Measurements from ENCODE around the gene DNAH1. TPM values are rescaled to one million over a fixed set of nuclear protein-coding genes. Genes with fewer than 3 reads are reported as not detected.

The DNAH1 gene
- total RNA-seq, 1 donor = 6.0 TPM

GRCh38 chr3:52401551-52401950 lies 85.4 kb downstream of the DNAH1 start:
- DNase-seq (ENCODE audit: low read depth) = no peak
- H3K4me3 ChIP-seq (ENCODE audit: low read depth, low read length) = no peak overlapping the region
- TF ChIP-seq CTCF (IDR thresholded peaks at IDR 0.05; ENCODE audit: insufficient read depth, low read length) = no peak

- TF ChIP-seq CTCF (IDR thresholded peaks at IDR 0.05; ENCODE audit: insufficient read depth, low read length) = no peak
- no peak overlapping the region for H3K4me3 ChIP-seq (ENCODE audit: low read depth, low read length)
- no peak for DNase-seq (ENCODE audit: low read depth)
These were observed 86.0 kb downstream of the DNAH1 start for GRCh38 chr3:52402101-52402521.

DNA sequence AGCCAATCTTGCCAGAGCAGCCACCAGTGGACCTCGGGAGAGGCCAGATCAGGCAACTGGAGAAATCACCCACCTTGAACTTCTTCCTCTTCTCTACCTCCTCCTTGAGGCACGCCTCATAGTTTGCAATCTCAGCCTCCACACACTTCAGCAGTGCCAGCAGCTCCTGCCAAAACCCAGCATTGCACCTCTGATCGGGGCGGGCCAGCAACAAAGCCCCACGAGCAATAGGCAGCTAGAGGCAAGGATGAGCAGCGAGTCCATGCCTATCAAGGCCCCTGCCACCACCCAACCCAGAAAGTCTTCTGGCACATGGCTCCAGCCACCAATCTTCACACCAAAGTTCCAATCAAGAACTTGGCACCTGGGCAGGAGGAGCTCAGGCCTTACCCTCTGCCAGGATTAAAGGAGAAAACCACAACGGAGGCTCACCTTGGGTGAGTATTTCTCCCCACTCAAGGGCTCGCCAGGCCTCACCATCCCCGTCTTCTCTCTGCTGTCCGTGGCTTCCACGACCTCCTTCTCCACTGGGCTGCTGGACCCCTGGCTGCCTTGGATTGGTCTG lies 86.7 kb downstream of the DNAH1 start:
- no peak for DNase-seq (ENCODE audit: low read depth)
- TF ChIP-seq CTCF (IDR thresholded peaks at IDR 0.05; ENCODE audit: insufficient read depth, low read length) = no peak
- H3K4me3 ChIP-seq (ENCODE audit: low read depth, low read length) = no peak overlapping the region

- TF ChIP-seq CTCF (IDR thresholded peaks at IDR 0.05; ENCODE audit: insufficient read depth, low read length) = no peak
- no peak for DNase-seq (ENCODE audit: low read depth)
- no peak overlapping the region for H3K4me3 ChIP-seq (ENCODE audit: low read depth, low read length)
These were observed 87.2 kb downstream of the DNAH1 start for GRCh38 chr3:52403271-52403841.

DNA sequence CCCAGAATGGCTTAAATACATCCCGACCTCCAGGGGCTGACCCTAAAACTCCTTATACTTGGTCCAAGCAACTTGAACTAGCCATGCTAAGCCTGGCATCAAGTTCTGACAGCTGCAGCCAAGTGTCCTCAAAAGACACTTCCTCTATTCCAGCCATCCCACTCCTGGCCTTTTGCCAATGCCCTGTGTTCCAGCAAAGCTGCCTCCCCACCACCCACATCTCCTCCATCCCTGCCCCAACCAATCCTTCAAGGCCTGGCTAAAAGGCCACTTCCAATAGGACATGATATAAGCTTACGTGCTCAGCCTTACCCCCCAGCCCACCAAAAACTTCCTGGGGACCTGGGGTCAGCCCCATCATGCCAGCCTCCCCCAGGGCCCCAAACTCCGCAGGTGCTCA lies 87.8 kb downstream of the DNAH1 start:
- no peak for DNase-seq (ENCODE audit: low read depth)
- H3K4me3 ChIP-seq (ENCODE audit: low read depth, low read length) = no peak overlapping the region
- TF ChIP-seq CTCF (IDR thresholded peaks at IDR 0.05; ENCODE audit: insufficient read depth, low read length) = no peak

- H3K4me3 ChIP-seq (ENCODE audit: low read depth, low read length) = no peak overlapping the region
- TF ChIP-seq CTCF (IDR thresholded peaks at IDR 0.05; ENCODE audit: insufficient read depth, low read length) = no peak
- no peak for DNase-seq (ENCODE audit: low read depth)
These were observed 88.3 kb downstream of the DNAH1 start for GRCh38 chr3:52404391-52404790.

DNA sequence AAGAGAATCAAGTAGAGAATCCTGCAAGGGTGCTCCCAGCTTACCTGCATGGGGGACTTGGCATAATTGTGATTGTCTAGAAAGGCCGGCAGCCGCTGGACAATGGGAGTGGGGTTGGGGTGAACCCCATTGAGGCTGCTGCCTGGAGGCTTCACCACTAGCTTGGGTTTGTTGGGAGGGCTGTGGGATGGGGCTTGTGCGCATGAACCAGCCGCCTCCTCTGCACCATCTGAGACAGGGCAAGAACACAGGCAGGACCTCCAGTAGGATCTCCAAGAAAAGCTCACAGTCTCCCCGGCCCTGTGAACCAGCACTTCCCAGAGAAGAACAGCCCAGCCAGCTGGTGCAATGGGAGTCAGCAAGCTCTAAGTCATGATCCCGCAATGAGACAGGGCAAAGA lies 88.9 kb downstream of the DNAH1 start:
- H3K4me3 ChIP-seq (ENCODE audit: low read depth, low read length) = no peak overlapping the region
- no peak for TF ChIP-seq CTCF (IDR thresholded peaks at IDR 0.05; ENCODE audit: insufficient read depth, low read length)
- no peak for DNase-seq (ENCODE audit: low read depth)
